Peyer's patch (tissue), 4 donors: ENCODE measurements around the gene E4F1. TPM values are rescaled to one million over a fixed set of nuclear protein-coding genes. Genes with fewer than 3 reads are reported as not detected.

ENCODE experiments used
- DNase-seq, 3 donors: peaks; one replicate each; pipeline ENCODE4 v3.0.0-alpha.2; 2017 to 2019
- H3K27ac ChIP-seq, 4 donors: fragments of 200-600 bp; sonication (generic); one replicate each; pipeline ENCODE4 v1.5.1; 2016 to 2019
- H3K27me3 ChIP-seq, 2 donors: fragments of 200-600 bp; sonication (generic); one replicate each; pipeline ENCODE4 v1.5.1; 2019
- H3K36me3 ChIP-seq, 3 donors: fragments of 200-600 bp; sonication (generic); one replicate each; pipeline ENCODE4 v1.5.1; 2016 to 2019
- H3K4me1 ChIP-seq, 4 donors: fragments of 200-600 bp; sonication (generic); one replicate each; pipeline ENCODE4 v1.5.1; 2016 to 2019
- H3K4me3 ChIP-seq, 4 donors: fragments of 200-600 bp; sonication (generic); 1 replicate in 3 of 4; 2 replicates in 1 of 4; pipeline ENCODE4 v1.5.1; 2016 to 2019; ENCODE audit warnings: mild to moderate bottlenecking in 1 of 4
- H3K9me3 ChIP-seq, 4 donors: fragments of 200-600 bp; sonication (generic); one replicate each; pipeline ENCODE4 v1.5.1; 2016 to 2019; ENCODE audit warnings: mild to moderate bottlenecking in 1 of 4
- POLR2A ChIP-seq, 2 donors: fragments of 450-650 bp; IDR thresholded peaks; one replicate each; pipeline ENCODE4 v1.5.1; 2017; ENCODE audit warnings: antibody characterized with exemption in 2 of 2, mild to moderate bottlenecking in 2 of 2, moderate library complexity in 2 of 2
- total RNA-seq, 4 donors: library from RNA; depleted of rRNA; stranded (reverse); fragments of >200 nt; gene quantifications; one replicate each; pipeline ENCODE4 v1.1.0, GENCODE V29; 2016
- TF ChIP-seq, protein P1 (sequence below), 6 experiments: fragments of 450-650 bp in 4 of 6; fragments of 200-600 bp in 2 of 6; sonication (generic) in 1 of 6; IDR thresholded peaks; one replicate each; pipeline ENCODE4 v1.5.1; 2017 to 2019; ENCODE audit warnings: antibody characterized with exemption in 6 of 6, mild to moderate bottlenecking in 3 of 6, moderate library complexity in 1 of 6

The E4F1 gene
- total RNA-seq, 4 donors from 2014 or later: 35.6 to 124 (median 76.2) TPM

DNA sequence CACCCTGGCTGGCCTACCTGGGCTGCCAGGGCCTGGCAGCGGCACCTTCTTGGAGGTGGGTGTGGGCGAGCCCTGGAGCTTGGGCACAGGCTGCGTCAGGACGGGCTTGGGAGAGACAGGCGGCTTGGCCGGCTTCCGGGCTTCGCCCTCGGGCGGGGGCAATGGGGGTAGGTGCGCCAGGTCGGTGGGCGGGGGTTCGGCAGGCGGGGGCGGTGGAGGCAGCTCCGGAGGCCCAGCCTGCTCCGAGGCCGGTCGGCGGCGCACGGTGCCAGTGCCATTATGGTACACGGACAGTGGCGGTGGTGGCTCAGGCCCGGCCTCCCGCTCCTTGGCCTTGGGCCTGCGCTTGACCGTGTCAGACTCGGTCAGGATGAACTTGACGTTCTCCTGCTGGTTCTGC, 43.8 kb upstream of the E4F1 start:
- TF ChIP-seq POLR2A (IDR thresholded peaks at IDR 0.05): no peak
- TF ChIP-seq, protein P1, sequence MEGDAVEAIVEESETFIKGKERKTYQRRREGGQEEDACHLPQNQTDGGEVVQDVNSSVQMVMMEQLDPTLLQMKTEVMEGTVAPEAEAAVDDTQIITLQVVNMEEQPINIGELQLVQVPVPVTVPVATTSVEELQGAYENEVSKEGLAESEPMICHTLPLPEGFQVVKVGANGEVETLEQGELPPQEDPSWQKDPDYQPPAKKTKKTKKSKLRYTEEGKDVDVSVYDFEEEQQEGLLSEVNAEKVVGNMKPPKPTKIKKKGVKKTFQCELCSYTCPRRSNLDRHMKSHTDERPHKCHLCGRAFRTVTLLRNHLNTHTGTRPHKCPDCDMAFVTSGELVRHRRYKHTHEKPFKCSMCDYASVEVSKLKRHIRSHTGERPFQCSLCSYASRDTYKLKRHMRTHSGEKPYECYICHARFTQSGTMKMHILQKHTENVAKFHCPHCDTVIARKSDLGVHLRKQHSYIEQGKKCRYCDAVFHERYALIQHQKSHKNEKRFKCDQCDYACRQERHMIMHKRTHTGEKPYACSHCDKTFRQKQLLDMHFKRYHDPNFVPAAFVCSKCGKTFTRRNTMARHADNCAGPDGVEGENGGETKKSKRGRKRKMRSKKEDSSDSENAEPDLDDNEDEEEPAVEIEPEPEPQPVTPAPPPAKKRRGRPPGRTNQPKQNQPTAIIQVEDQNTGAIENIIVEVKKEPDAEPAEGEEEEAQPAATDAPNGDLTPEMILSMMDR (IDR thresholded peaks at IDR 0.05): no peak
- H3K27ac ChIP-seq: no peak overlapping the region
- no peaks in the 10 kb centered on the region for H3K4me1 ChIP-seq
- H3K4me3 ChIP-seq: no peak overlapping the region
- H3K36me3 ChIP-seq: peaks cover 0 to 40% (median 0%) of the 10 kb centered on the region in 3 donors
- DNase-seq: no peak
- no peaks in the 10 kb centered on the region for H3K27me3 ChIP-seq
- no peaks in the 10 kb centered on the region for H3K9me3 ChIP-seq

DNA sequence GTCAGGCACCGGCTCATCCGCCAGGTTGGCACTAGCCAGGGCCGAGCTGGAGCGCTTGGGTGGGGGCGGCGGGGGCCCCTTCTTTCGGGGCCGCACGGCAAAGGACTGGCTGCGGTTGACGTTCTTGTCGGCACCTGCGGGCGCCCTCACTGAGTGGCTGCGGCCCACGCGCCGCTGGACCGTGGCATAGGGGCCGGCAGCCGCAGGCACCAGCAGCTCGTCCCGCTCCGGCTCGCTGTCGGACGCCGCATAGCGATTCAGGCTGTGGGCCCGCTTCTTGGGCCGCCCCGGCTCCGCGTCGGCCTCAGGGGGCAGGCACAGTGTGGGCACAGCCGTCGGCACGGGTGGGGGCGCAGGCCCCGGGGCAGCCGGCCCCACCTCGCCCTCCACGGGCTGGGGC, 42.9 kb upstream of the E4F1 start:
- Histone ChIP-seq H3K4me1 (no peaks in the 10 kb centered on the region), H3K9me3 (no peaks in the 10 kb centered on the region), H3K4me3 (no peak overlapping the region), H3K27me3 (no peaks in the 10 kb centered on the region), H3K27ac (no peak overlapping the region), H3K36me3 (peaks cover 0 to 31% (median 0%) of the 10 kb centered on the region in 3 donors)
- DNase-seq: no peak
- TF ChIP-seq, protein P1 (IDR thresholded peaks at IDR 0.05): no peak
- no peak for TF ChIP-seq POLR2A (IDR thresholded peaks at IDR 0.05)

DNA sequence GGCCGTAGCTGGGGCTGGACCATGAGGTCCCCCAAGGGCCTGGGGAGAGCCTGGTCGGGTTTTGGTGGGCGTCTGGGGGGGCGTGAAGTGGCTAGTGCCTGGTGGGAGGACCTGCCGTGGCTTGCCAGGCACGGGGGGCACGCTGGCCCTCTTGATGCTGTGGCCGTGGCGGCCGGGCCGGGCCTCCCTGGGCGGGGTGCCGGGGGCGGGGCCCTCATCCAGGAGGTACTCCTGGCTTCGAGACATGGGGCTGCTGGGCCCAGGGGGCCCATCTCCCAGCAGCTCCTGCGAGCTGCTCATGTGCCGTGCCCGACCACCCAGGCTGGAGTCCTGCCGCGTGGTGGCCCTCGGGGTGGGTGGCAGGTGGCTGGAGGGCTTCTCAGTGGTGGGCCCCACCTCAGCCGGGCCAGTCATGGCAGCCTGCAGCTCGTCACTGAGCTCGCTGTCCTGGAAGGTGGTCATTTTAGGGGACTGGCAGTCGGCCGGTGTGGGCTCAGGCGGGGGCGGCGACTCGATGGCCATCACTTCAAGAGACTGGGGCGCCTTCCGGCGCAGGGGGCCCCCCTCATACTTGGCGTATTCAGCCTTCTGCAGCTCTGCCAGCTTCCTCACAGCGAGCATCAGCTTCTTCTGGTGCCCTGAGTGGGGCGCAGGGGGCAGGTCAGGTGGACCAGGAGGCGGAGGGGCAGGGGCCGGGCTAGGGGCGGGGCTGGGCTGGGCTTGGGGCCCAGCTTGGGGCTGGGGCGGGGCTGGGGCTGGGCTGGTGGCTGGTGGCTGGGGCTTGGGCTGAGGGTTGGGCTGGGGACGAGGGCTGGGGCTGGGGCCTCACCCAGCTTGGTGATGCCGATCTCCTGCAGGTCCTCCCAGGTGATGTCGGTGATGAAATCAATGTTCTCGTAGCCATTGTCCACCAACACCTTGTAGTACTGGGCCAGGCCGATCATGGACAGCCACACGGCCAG, 42.1 kb upstream of the E4F1 start:
- no peak for DNase-seq
- Histone ChIP-seq H3K9me3 (no peaks in the 10 kb centered on the region), H3K36me3 (peaks cover 0 to 23% (median 0%) of the 10 kb centered on the region in 3 donors), H3K27me3 (no peaks in the 10 kb centered on the region), H3K27ac (no peak overlapping the region), H3K4me3 (no peak overlapping the region), H3K4me1 (no peaks in the 10 kb centered on the region)
- no peak for TF ChIP-seq POLR2A (IDR thresholded peaks at IDR 0.05)
- TF ChIP-seq, protein P1 (IDR thresholded peaks at IDR 0.05): no peak

DNA sequence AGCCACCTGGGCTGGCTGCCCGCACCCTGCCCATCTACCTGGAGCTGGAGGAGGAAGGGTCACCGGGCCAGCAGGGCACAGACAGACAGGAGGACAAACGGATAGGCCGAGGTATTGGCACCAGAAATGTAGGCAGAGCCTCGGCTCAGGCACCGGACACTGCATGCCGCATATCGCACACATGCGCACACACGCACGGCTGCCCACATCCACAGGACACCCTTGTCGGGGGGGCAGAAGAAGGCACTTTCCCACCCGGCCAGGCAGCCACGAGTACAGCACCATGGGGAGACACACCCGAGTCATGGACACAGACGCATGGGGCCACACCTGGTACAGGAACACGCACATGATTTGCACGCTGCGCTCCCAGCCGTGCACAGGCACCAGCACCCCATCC, 41.4 kb upstream of the E4F1 start:
- Histone ChIP-seq H3K36me3 (peaks cover 0 to 16% (median 0%) of the 10 kb centered on the region in 3 donors), H3K4me3 (no peak overlapping the region), H3K27me3 (no peaks in the 10 kb centered on the region), H3K9me3 (no peaks in the 10 kb centered on the region), H3K27ac (no peak overlapping the region), H3K4me1 (no peaks in the 10 kb centered on the region)
- DNase-seq: no peak
- TF ChIP-seq, protein P1 (IDR thresholded peaks at IDR 0.05): no peak
- no peak for TF ChIP-seq POLR2A (IDR thresholded peaks at IDR 0.05)

DNA sequence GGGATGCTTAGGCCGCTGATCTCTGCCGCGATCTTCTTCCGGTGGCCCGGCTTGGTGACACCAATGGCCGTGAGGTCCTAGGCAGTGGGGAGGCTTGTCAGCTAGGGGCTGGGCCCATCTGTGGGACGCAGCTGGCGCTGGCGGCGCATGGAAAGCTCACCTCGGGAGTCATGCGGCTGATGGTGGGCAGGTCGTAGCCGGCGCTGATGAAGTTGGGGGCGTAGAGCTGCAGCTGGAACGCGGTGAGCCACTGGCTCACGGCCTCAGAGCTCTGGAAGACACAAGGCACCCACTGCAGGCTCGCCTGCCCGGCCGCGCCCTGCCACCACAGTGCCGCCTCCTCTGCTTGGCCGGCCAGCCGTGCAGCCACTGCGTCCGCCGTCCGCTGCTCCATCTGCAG, 39.7 kb upstream of the E4F1 start:
- H3K27ac ChIP-seq: no peak overlapping the region
- no peak for TF ChIP-seq POLR2A (IDR thresholded peaks at IDR 0.05)
- TF ChIP-seq, protein P1 (IDR thresholded peaks at IDR 0.05): no peak
- no peaks in the 10 kb centered on the region for H3K9me3 ChIP-seq
- H3K36me3 ChIP-seq: no peaks in the 10 kb centered on the region
- no peaks in the 10 kb centered on the region for H3K27me3 ChIP-seq
- no peak overlapping the region for H3K4me3 ChIP-seq
- DNase-seq: no peak
- H3K4me1 ChIP-seq: no peaks in the 10 kb centered on the region
